Left renal pelvis (tissue), 4 donors: Measurements from ENCODE around the gene SUPT3H. TPM values are rescaled to one million over a fixed set of nuclear protein-coding genes. Genes with fewer than 3 reads are reported as not detected.

ENCODE experiments used
- DNase-seq, 4 donors: peaks; one replicate each; pipeline ENCODE4 v3.0.0-alpha.2; 2013; ENCODE audit warnings: low read depth in 4 of 4, low spot score in 3 of 4
- polyA plus RNA-seq, 4 donors: library from polyadenylated mRNA; unstranded; fragments of 120-200 nt; gene quantifications; one replicate each; pipeline ENCODE4 v1.2.1, GENCODE V29; 2013; ENCODE audit not compliant: insufficient read length in 4 of 4

The SUPT3H gene
- polyA plus RNA-seq, 4 donors: 18.9 to 22.5 (median 20.4) TPM

GRCh38 chr6:45027126-45027525, 350.6 kb downstream of the SUPT3H start:
- DNase-seq: no peak

GRCh38 chr6:45026003-45026516, 351.7 kb downstream of the SUPT3H start:
- DNase-seq: no peak

GRCh38 chr6:45024610-45025009, 353.1 kb downstream of the SUPT3H start:
- no peak for DNase-seq

- no peak for DNase-seq
Observed at GRCh38 chr6:45021676-45022075, 356.1 kb downstream of the SUPT3H start.

GRCh38 chr6:45012687-45013086, 365.0 kb downstream of the SUPT3H start:
- DNase-seq: no peak

- no peak for DNase-seq
Observed at GRCh38 chr6:45009576-45009975, 368.2 kb downstream of the SUPT3H start.

GRCh38 chr6:45006893-45007292, 370.8 kb downstream of the SUPT3H start:
- DNase-seq: no peak

- no peak for DNase-seq
Observed at GRCh38 chr6:45003961-45004360, 373.8 kb downstream of the SUPT3H start.

GRCh38 chr6:45003387-45003786, 374.3 kb downstream of the SUPT3H start:
- DNase-seq: no peak

- DNase-seq: no peak
Observed at GRCh38 chr6:45002390-45003105, 375.2 kb downstream of the SUPT3H start.

GRCh38 chr6:45001663-45002062, 376.1 kb downstream of the SUPT3H start:
- no peak for DNase-seq

GRCh38 chr6:45000833-45001232, 376.9 kb downstream of the SUPT3H start:
- no peak for DNase-seq

- no peak for DNase-seq
Observed at GRCh38 chr6:44999066-44999465, 378.7 kb downstream of the SUPT3H start.

GRCh38 chr6:44995486-44996132, 382.1 kb downstream of the SUPT3H start:
- DNase-seq: no peak

GRCh38 chr6:44989391-44989790, 388.3 kb downstream of the SUPT3H start:
- DNase-seq: no peak

GRCh38 chr6:44985006-44985405, 392.7 kb downstream of the SUPT3H start:
- no peak for DNase-seq

GRCh38 chr6:44983467-44984365, 394.0 kb downstream of the SUPT3H start:
- DNase-seq: no peak

- no peak for DNase-seq
Observed at GRCh38 chr6:44980841-44981240, 396.9 kb downstream of the SUPT3H start.

GRCh38 chr6:44976677-44977641, 400.8 kb downstream of the SUPT3H start:
- no peak for DNase-seq

GRCh38 chr6:44974511-44974910, 403.2 kb downstream of the SUPT3H start:
- no peak for DNase-seq
